GM18861 (cell line): ENCODE results near the gene AKAP13.

Experiments
- ATAC-seq: cut with Tn5 transposase; IDR thresholded peaks from one replicate; pipeline ENCODE4 v1.9.1; 2021; ENCODE audit not compliant: unreplicated experiment

Gene AKAP13

DNA sequence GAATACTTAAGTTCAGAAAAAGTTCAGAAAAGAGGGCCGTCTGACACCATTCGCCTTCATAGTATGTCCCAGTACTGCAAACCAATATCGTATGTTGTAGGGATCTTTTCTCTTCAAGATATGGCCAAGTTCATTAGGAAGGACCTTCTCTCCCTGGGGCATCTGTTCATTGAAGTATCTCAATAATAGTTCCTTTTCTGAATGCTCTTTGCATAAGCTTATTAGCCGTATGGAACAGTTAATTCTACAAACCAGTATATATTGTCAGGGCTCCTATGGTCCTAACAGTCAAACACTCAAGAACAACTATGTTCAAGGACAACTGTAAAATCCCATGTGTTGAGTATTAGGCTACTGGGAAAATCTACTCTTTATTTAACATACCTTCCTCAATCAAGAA is 211.2 kb downstream of the AKAP13 start:
- ATAC-seq, result no peak

DNA sequence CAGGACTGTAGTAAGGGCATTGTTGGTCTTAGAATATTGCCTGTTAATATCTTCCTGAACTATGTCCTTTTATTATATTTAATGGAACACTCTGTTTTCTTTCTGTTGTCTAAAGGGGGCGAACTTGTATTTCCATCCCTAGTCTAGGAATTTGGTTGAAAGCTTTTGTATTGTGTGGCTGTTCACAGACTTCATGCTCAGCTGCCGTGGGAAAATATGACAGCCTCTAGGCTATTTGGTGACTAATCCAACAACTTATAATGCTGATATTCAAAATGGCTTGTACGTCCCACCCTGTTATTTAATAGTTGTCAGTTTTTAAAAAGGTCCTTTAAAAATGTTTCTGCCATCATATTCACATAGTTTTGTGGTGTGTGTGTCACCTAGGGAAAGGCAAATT is 211.7 kb downstream of the AKAP13 start:
- ATAC-seq, result no peak

DNA sequence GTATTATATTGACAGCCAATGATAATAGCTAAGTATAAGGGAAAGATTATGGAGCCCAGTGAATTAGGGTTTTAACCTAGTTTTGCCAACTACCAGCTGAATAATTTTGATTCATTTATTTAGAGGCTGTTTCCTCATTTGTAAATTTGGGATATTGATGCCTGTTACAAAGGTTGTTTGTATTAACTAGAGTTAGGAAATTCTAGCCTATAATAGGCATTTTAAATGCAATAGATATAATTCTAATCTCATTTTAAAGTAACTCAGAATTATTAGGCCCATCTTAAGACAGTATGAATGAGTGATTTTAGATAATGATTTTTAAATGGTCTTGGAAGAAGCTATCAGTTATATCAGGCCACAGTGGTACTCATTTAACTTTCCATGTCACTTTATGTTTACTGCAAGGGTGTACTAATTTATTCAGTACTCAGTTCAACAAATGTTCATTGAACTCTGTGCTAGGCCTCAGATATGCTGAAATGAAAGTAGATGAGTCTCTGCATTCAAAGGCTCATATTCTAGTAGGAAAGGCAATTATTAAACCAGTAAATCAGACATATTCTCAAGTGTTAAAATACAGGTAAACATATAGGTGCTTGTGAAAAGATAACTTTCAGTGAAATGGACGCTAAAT is 213.5 kb downstream of the AKAP13 start:
- no peak for ATAC-seq

DNA sequence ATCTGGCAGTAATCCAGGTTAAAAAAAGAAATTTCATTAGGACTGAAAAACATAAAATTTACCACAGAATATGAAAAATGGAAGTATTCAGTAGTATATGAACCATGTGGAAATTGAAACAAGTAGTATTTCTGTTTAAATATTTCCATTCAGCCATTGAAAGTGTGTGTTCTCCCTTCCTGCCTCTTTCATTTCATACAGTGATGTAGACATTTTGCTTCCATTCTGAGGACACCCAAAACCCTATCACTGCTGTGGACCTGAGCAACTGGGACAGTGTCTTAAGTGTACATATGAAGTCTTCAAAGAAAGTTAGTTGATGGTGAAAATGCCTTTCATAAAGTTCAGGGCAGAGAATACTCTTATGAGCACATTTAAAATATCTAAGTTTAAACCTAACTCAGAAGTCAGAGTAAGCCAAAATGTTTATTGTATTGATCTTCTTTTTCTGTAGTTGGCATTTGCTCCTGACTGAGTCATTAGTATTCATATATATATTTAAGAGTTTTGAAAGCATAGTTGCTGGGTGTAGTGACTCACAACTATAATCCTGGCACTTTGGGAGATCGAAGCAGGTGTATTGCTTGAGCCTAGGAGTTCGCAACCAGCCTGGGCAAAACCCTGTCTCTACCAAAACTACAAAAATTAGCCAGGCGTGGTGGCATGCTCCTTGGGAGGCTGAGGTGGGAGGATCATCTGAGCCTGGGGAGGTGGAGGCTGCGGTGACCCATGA is 215.6 kb downstream of the AKAP13 start:
- ATAC-seq, result no peak

DNA sequence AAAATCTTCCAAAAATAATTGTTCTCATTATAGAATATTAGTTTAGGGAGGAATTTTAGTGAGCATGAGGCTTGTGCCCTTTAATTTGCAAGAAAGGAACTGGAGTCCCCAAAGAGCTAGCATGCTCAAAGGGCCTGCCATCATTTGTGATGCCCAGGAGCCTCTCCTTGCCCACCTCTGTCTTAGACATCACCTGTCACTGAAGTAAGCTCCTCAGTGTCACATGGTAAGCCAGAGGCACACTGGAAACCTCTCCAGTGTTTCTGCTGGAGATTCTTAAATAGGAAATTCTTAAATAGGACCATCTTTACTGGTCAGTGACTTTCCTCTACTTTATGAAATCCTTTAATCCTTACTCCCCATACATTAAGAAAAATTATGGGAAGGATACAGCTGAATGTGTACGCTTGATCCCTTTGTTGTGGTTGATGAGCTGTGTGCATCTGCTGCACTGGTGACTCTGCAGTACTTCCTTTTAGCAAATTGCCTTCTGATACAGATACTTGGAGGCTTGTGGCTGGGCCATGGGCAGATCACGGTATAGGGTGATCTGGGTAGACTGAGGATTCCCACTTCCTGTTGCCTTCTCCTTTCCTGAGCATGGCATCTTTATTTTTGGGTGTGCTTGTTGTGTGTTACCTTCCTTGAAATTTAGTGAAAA is 216.9 kb downstream of the AKAP13 start:
- ATAC-seq, result no peak

DNA sequence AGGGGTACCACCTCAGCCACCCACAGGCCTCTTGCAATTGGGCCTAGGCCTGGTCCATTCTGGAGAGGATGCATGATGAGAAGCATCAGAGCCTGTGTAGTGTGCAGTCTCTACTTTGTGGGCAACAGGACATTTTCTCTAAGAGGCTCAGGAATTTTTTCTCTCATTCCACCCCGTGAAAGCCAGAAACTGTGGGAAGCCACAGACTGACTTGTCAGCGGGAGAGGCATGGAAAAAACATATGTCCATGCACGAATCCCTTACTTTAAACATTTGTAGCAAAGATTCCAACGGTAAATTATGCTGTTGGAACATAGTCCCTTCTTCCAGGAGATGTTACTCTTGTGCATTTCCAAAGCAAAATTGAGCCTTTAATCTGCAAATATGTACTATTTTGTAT is 217.8 kb downstream of the AKAP13 start:
- no peak for ATAC-seq

DNA sequence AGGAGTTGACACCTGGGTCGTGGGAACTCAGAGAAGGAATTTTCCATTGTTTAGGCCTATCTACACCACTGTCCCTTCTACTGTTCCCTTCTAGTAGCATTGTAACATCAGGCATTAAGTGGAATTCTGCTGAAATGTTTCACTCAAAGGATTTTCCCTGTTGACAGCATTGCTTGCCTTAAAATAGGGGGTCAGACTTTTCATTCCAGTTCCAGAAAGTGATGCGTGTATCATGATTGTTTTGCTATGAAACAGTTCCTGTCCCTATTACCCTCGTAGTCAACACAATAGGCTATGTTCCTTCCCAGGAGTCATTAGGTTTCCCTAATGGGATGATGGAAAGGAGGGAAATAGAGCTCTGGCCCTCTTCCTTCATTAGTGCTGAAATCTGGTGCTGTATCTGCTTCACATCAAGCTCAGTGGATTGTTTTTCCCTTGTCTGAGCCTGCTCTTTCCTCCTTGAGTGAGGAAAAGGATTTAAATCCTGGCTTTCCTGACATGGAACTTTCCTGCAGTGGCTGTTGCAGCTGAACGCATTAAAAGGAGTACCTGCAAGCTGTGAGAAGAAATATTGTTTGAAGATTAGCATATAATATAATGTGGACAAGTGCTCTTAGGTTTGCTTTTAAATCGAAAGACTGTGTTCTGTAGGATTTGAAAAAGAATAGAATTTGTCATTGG is 218.5 kb downstream of the AKAP13 start:
- ATAC-seq, result no peak

DNA sequence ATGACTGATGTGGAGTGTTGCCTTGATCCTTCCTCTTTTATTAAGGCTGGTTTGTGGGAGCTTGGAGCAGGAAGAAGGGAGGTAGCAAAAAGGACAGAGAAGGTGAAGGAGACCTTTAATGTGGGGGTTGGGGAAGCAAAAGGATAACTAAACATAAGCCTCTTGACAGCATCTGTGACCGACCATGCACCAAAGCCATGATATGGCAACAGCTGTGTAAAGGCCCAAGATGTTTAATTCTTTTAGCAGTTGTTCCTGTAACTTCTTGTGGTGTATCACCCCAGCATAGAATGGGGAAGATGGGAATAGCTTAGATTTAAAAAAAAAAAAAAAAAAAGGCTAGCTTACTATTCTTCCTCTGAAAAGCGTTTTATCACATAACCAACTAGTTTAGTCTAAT is 219.6 kb downstream of the AKAP13 start:
- no peak for ATAC-seq

DNA sequence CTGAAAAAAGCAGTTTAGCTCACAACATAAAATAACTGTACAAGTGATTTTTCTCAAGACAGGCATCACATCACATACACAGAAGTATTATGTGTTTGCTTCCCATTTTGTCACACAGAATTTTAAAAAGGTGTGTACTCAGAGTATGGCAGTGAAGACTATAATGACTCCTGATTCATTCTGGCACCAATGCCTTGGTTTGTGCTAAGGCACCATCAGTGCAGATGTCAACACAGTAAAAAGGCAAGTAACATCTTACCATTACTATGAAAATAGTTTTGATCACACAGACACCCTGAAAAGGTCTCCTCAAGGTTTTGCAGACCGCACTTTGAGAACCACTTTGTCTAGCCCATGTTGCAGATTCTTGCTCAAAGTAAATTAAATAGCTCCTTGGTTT is 222.8 kb downstream of the AKAP13 start:
- ATAC-seq, result no peak

DNA sequence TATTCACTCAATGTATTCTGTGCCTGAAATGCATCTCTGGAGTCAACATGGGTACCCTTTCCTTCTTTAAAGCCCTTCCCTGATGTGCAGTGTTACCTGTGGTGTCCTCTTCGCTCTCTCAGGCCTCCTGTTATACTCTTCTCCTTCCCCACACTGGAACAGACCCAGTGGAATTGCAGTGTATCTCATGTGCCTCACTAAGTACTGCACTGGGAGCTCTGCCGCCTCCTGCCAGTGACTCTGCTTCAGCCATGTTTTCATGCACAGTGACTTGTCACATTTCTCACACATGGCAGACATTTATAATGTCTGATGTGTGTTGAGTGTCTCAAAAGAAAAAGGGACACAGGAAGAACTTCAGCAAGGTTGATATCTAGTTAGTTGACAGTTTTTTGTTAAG is 223.3 kb downstream of the AKAP13 start:
- ATAC-seq, result no peak

DNA sequence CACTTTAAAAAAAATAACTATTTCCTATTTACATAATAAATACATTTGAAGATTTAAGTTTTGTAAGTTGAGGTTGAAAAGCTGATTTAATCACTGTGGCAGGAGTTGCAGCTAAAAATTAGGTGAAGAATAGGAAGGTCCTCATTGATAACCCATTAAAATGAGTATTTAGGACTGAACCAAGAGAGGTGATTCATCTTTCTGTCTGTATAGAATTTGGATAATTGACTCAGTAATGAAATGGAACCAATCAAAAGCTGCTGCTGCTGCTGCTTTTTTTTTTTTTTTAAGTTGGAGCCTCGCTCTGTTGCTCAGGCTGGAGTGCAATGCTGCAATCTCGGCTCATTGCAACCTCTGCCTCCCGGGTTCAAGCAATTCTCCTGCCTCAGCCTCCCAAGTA is 223.8 kb downstream of the AKAP13 start:
- no peak for ATAC-seq

DNA sequence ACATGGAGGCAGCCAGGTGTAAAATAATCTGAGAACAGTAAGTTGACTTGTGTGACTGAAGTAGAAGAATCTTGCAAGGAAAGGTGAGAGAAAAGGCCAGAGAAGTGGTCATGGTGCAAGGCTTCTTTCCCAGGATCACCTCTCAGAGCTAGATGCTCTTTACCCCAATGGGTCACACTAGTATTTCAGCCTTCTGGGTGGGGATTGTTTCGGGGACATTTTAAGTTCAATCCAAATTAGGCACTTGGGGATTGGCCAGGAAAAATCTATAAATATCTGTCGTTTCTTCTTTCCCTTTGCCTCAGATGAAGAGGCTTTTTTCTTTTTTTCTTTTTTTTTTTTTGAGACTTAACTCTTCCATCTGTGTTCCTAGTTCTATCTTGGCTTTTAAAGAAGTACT is 226.3 kb downstream of the AKAP13 start:
- no peak for ATAC-seq

DNA sequence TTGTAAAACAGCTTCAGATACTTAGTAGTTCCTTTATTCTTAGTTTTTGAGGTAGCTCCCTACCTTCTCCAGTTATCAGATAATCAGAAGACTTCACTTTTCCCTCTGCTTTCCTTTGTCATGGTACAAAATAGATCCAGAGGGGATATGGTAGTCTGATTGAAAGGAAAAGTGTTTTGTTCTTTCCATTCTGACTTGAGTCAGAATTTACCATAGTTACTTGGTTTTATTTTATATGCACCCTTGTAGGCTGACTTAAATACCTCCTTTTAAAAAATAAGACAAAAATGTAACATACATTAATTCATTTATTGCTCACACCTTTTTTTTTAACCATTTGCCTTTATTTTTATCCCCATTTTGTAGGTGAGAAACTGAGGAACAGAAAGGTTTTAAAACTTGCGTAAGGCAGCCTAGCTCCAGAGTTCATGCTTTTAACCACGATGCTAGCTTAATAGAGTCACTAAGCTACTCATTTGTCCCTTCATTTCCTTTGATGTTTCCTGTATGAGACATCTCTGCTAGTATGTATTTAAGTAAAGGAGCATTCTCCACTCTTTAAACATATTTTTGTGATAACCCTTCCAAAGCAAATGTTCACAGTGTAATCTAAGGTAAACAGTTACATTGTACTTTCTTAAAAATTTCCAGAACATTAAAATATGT is 226.9 kb downstream of the AKAP13 start:
- ATAC-seq, result no peak

DNA sequence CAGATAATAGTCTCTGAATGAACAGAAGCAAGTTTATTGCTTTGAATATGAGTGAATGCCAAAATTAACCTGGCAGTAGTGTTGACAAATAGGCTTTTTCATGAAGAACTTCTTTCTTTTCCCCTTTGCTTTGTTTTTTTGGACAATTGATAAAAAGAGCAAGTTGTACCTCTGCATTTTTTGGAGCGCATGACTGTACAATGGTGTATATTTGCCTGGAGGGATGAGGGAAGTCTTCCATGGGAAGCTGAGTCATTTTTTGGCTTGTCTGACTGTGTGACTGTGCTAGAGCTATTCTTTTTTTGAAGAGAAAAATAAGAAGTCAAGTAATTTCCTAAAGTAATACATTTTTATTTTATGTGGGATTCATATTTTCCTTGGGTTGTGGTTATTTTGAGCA is 227.4 kb downstream of the AKAP13 start:
- no peak for ATAC-seq

DNA sequence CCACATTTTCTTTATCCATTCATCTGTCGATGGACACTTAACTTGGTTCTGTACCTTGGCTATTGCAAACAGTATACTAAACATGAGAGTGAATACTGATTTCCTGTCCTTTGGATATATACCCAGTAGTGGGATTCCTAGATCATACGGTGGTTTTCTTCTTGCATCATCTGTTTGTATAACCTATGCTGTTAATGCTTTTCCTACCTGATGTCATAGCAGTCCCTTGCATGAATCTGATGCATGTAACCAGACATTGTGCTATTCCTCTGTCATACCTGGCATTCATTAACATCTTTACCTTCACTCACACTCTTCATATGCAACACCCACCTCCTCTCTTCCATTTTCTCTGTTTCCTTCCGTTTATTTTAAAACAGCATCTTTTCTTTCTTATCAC is 229.1 kb downstream of the AKAP13 start:
- ATAC-seq, result no peak

DNA sequence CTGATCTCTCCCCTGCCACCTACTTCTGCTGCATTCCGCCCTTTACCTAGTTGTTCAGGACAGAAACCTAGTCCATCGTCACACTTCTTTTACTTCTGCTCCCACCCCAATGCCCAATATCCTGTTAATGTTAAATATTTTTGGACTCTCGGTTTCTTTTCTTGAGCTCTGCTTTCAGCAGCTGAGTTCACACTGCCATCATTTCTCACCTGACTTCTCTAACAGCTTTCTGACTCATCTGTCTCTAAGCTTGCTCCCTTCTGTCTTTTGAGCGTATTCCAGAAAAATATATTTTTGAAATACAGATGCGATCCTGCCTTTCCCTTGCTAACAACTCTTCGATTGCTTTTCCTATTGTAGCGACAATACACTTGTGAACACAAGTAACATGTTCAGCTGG is 231.0 kb downstream of the AKAP13 start:
- no peak for ATAC-seq

DNA sequence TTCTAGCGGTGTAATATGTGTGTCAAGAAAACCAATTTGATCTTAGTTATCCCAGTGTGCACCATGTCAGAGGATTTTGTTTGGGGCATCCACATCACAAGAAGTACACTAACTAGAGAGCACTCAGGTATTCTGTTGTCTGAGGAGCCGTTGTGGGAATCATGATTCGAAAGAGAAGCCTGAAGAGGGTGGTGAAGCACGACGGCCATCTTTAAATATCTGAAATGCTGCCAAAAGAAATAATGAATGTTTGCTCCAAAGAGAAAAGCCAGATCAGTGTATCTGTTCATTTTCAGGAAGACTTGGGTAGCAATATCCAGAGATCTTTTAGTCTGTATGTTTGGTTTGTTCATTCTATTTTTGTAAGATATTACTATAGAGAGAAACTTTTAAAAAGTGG is 233.7 kb downstream of the AKAP13 start:
- ATAC-seq, result no peak

DNA sequence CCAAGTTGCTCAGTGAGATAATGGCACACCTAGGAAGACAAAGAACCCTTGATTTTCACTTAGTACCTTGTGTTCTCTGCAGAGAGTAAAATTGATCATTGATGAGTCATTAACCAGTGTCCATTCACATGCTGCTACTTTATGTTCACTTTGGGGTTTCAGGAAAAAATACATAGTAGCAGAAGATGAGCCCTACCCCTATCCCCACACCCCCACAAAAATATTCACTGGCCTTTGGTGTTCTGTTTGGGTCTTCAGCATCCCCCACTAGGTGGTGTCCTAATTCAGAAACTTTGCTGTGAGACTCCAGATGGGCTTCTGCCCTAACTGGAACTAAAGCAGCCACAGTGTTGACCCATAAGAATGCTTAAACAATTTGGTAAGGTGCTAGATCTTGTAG is 235.5 kb downstream of the AKAP13 start:
- peak; percentile 70 for ATAC-seq

DNA sequence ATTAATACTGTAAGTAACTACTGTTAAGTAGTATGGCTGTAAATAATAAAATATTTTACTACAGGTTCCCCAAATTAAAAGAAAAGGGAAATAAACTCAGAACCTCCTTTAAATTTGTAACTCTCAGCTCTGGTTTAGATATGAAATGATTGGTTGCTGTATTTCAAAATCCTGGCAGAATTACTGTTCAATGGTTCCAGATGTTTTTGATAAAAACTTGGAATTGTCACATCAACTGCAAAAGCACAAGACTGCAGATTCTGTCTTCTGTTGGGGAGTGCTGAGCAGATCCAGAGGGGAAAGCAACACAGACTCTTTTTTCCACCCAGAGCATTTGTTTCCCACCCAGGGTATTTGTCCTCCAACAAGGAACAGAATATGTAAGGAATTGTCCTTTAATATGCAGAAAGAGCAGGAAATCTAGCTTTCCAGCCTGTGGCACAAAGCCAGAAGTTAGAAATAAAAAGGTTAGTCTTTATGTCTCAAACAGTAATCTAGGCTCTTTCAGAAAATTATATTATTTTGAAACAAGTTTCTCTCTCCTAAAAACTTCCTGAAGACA is 236.2 kb downstream of the AKAP13 start:
- no peak for ATAC-seq

DNA sequence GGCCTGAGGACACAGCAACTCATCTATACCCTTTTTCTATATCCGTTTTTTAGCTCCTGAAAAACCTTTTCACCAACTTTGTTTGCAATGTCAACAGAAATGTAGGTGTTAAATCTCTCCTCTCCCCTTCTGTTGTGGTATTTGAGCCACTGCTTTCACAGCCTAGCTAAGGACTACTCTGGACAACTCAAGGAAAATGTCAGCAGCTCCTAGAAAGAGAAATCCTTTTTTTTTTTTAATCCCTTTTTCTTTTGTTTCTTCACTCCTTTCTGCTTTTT is 237.8 kb downstream of the AKAP13 start:
- no peak for ATAC-seq

DNA sequence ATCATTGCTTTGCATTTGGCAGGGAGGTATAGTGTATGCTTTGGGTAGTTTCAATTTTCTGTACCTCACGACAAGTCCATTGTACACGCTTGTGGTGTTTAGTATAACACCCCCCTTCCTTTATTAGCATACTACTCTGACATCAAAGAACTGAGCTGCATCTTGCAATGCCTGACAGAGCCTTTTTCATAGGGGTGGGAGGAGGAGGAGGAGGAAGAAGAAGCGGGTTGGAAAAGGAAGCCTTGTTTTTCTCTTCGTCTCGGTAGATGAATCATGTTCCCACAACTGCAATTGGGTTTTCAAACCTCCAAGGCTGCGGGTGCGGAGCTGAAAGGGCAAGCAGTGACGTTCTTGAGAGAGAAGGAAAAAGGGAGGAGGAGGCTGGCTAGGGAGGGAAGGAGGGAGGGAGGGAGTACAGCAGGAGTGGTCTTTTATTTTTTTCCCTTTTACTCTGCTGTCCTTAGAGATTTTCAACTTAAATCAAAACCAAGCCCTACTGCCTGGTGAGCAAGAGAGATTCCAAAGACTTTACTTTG is 238.6 kb downstream of the AKAP13 start:
- peak; percentile 56 for ATAC-seq
